HEK293 (cell line): ENCODE results near the gene PRKCE.

Source experiments
- GLI4 ChIP-seq: fragments of 450-650 bp; formaldehyde crosslinking; IDR thresholded peaks from 2 replicates; pipeline ENCODE4 v1.5.1; 2016; ENCODE audit warnings: missing biosample characterization, missing genetic modification characterization
- ZBTB17 ChIP-seq: fragments of 450-650 bp; formaldehyde crosslinking; IDR thresholded peaks from 2 replicates; pipeline ENCODE4 v1.5.1; 2016; ENCODE audit warnings: missing biosample characterization, missing genetic modification characterization
- ZNF211 ChIP-seq: fragments of 450-650 bp; formaldehyde crosslinking; IDR thresholded peaks from 2 replicates; pipeline ENCODE4 v1.5.1; 2016; ENCODE audit warnings: low read depth, missing biosample characterization, missing genetic modification characterization
- ZNF221 ChIP-seq: fragments of 450-650 bp; formaldehyde crosslinking; IDR thresholded peaks from 2 replicates; pipeline ENCODE4 v1.5.1; 2017; ENCODE audit warnings: missing biosample characterization, missing genetic modification characterization, borderline replicate concordance
- ZNF777 ChIP-seq: fragments of 450-650 bp; formaldehyde crosslinking; IDR thresholded peaks from 2 replicates; pipeline ENCODE4 v1.5.1; 2017; ENCODE audit warnings: missing biosample characterization, missing genetic modification characterization, borderline replicate concordance
- TF ChIP-seq, protein P1 (sequence below): fragments of 450-650 bp; formaldehyde crosslinking; optimal IDR thresholded peaks from 2 replicates; pipeline ENCODE3; 2016; ENCODE audit warnings: missing biosample characterization, mild to moderate bottlenecking, missing genetic modification characterization
- TF ChIP-seq, protein P2 (sequence below): fragments of 450-650 bp; formaldehyde crosslinking; IDR thresholded peaks from 2 replicates; pipeline ENCODE4 v1.5.1; 2016; ENCODE audit warnings: missing biosample characterization, missing genetic modification characterization

- TF ChIP-seq, protein P1, sequence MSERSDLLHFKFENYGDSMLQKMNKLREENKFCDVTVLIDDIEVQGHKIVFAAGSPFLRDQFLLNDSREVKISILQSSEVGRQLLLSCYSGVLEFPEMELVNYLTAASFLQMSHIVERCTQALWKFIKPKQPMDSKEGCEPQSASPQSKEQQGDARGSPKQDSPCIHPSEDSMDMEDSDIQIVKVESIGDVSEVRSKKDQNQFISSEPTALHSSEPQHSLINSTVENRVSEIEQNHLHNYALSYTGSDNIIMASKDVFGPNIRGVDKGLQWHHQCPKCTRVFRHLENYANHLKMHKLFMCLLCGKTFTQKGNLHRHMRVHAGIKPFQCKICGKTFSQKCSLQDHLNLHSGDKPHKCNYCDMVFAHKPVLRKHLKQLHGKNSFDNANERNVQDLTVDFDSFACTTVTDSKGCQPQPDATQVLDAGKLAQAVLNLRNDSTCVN (tag by site-specific recombination), result no peak
- TF ChIP-seq ZNF221 (no peak), ZBTB17 (tag by site-specific recombination) (peak; percentile 39), ZNF777 (tag by site-specific recombination) (no peak), GLI4 (tag by site-specific recombination) (no peak), ZNF211 (tag by site-specific recombination) (no peak)
- TF ChIP-seq, protein P2, sequence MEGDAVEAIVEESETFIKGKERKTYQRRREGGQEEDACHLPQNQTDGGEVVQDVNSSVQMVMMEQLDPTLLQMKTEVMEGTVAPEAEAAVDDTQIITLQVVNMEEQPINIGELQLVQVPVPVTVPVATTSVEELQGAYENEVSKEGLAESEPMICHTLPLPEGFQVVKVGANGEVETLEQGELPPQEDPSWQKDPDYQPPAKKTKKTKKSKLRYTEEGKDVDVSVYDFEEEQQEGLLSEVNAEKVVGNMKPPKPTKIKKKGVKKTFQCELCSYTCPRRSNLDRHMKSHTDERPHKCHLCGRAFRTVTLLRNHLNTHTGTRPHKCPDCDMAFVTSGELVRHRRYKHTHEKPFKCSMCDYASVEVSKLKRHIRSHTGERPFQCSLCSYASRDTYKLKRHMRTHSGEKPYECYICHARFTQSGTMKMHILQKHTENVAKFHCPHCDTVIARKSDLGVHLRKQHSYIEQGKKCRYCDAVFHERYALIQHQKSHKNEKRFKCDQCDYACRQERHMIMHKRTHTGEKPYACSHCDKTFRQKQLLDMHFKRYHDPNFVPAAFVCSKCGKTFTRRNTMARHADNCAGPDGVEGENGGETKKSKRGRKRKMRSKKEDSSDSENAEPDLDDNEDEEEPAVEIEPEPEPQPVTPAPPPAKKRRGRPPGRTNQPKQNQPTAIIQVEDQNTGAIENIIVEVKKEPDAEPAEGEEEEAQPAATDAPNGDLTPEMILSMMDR, result no peak
Observed at GRCh38 chr2:45743531-45744396, 92.3 kb downstream of the PRKCE start.
